Right lung (tissue), 5 donors: ENCODE data around the gene GFRAL. TPM values are rescaled to one million over a fixed set of nuclear protein-coding genes. Genes with fewer than 3 reads are reported as not detected.

Experiments used
- DNase-seq, 2 donors: peaks; one replicate each; pipeline ENCODE4 v3.0.0-alpha.2; 2013
- polyA plus RNA-seq, 5 donors: library from polyadenylated mRNA; unstranded; fragments of 120-200 nt; gene quantifications; one replicate each; pipeline versions ENCODE4 v1.2.1 to v1.2.3, GENCODE V29; 2013; ENCODE audit warnings: inconsistent platforms in 1 of 5, low replicate concordance in 1 of 5; ENCODE audit not compliant: insufficient read length in 5 of 5, insufficient read depth in 1 of 5

The GFRAL gene
- polyA plus RNA-seq, 5 donors: not detected

GRCh38 chr6:55433446-55434130 lies 106.3 kb downstream of the GFRAL start:
- no peak for DNase-seq

- DNase-seq: no peak
These were observed 109.9 kb downstream of the GFRAL start for GRCh38 chr6:55437141-55437540.

- no peak for DNase-seq
These were observed 110.9 kb downstream of the GFRAL start for GRCh38 chr6:55438203-55438602.

GRCh38 chr6:55443238-55444134 lies 116.2 kb downstream of the GFRAL start:
- no peak for DNase-seq

GRCh38 chr6:55445648-55446204 lies 118.5 kb downstream of the GFRAL start:
- peak; percentile 52 to 61 for DNase-seq

- no peak for DNase-seq
These were observed 120.6 kb downstream of the GFRAL start for GRCh38 chr6:55447891-55448290.

DNA sequence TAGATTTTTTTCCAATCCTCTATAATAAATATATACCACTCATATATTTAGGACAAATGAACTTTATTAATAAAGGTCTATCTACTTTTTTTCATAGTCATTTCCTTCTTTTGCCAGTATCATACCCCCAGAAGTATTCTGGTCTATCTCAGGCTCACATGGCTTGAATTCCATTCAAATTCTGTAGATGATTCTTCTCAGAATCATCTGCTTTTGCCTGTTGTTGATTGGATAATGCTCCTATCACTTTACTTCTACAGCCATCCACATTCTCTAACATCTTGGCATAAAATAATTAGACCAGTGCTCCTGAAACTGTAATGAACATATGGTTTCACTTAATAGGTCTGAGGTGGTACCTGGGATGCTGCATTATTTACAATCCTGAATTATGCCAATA lies 121.2 kb downstream of the GFRAL start:
- DNase-seq: no peak

DNA sequence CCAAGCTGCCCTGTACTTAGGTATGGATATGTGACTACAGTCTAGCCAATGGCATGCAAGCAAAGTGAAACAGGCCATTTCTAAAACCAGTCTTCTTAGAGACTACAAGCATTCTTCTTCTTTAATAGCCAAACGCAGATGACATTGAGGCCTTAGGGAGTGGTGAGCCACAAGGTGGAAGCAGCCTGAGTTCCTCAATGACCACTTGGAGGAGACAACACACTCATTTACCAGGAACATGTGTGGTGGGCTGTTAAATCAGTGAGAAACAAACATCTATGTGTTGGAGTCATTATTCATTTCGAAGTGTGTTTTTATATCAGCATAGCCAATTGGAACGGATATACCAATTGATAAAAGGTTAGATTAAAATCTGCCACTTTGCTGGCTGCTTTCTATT lies 122.0 kb downstream of the GFRAL start:
- no peak for DNase-seq

GRCh38 chr6:55450005-55450404 lies 122.7 kb downstream of the GFRAL start:
- DNase-seq: no peak

Other genes starting within 250 kb of the GFRAL start
- under 1 TPM in 3 of 5 donors, not detected in 2; 0.06 to 0.13 (median 0.12) TPM for gene HCRTR2, start 153.0 kb upstream of the GFRAL start, polyA plus RNA-seq